Astrocyte (in vitro differentiated cells and primary cell): ENCODE results near the gene NLRP14.

Source experiments
- EZH2 ChIP-seq: IDR thresholded peaks from 2 replicates; pipeline ENCODE4 v1.6.1; 2012; ENCODE audit warnings: mild to moderate bottlenecking, low read length, inconsistent platforms; ENCODE audit not compliant: insufficient read depth
- TF ChIP-seq, protein P1 (sequence below): IDR thresholded peaks from 2 replicates; pipeline ENCODE4 v1.5.1; 2011; ENCODE audit warnings: low read depth, mild to moderate bottlenecking, inconsistent platforms, low read length, moderate library complexity; ENCODE audit not compliant: insufficient read depth

DNA sequence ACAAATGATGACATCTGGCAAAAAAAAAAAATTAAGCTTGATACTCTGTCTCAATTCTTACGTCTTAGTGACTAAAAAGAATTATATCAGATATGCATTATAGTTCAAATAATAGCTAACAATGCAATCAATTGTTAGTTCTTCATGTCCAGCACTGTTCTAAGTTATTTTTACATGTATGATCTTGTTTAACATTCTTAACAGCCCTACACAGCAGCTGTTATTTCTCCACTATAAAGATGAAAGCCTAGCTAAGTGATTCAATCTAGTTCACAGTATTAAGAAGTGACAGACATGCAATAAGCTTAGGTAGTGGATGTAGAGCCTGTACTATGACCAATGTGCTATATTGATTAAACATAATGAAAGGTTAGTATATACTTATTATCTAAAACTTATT lies 4.3 kb upstream of the NLRP14 start:
- no peak for TF ChIP-seq EZH2
- TF ChIP-seq, protein P1, sequence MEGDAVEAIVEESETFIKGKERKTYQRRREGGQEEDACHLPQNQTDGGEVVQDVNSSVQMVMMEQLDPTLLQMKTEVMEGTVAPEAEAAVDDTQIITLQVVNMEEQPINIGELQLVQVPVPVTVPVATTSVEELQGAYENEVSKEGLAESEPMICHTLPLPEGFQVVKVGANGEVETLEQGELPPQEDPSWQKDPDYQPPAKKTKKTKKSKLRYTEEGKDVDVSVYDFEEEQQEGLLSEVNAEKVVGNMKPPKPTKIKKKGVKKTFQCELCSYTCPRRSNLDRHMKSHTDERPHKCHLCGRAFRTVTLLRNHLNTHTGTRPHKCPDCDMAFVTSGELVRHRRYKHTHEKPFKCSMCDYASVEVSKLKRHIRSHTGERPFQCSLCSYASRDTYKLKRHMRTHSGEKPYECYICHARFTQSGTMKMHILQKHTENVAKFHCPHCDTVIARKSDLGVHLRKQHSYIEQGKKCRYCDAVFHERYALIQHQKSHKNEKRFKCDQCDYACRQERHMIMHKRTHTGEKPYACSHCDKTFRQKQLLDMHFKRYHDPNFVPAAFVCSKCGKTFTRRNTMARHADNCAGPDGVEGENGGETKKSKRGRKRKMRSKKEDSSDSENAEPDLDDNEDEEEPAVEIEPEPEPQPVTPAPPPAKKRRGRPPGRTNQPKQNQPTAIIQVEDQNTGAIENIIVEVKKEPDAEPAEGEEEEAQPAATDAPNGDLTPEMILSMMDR, result no peak
